Coronary artery (tissue), 2 donors: ENCODE results near the gene ZNF438.
A peak's percentile ranks its signal among the peaks of the same experiment; 100 is the strongest.

Source experiments
- DNase-seq: peaks from one replicate; pipeline ENCODE4 v3.0.0-alpha.2; 2017; ENCODE audit warnings: low spot score
- H3K27ac ChIP-seq, 2 donors: fragments of 200-600 bp; sonication (generic); one replicate each; pipeline ENCODE4 v1.5.1; 2016 to 2019
- H3K4me3 ChIP-seq: fragments of 200-600 bp; sonication (generic); 2 replicates; pipeline ENCODE4 v1.5.1; 2016; ENCODE audit warnings: mild to moderate bottlenecking, moderate library complexity
- CTCF ChIP-seq: fragments of 200-600 bp; sonication (generic); IDR thresholded peaks from one replicate; pipeline ENCODE4 v1.5.1; 2019; ENCODE audit warnings: antibody characterized with exemption

The ZNF438 gene

DNA sequence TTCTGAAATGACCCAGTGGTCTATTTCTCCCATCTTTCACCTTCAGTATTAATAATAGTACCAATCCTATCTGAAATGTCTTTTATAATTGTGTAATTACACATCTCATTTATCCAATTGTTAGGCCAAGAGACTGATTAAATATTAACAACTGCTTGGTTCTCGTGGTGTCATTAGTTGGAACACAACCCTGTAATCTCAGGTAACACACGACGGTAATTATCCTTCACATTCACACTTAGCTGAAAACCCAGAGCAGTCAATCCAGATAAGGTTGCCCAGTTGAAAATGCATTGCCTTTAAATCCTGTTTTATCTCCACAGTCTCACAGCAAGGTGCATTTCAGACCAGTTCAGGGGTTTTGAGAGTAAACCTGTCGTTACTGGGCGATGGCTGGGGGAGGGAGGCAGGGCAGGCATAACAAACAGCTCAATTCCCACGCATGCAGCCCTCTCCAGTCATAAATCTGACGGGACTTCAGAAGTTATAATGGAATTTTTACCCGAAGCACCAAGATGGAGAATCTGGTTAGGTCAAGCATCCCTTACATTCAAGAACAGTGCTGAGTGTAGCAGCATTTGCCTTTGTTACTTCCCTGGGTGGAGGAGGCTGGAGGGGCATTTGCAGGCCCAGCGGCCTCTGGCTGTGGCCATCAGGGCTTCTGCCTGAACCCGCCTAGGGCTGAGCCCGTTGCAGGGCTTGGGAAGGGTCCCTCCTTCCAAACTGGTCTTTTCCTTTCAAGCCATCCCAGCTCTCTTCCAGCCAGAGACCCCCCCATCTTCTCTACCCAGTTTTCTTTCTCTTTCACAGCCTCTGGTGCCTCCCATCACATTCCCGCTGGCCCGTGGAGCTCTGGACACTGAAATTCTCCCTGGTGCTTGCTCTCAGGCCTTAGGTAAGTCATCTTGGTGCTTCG lies 201.1 kb downstream of the ZNF438 start:
- no peak for DNase-seq
- no peak overlapping the region for H3K4me3 ChIP-seq
- TF ChIP-seq CTCF: no peak
- H3K27ac ChIP-seq: no peak overlapping the region

DNA sequence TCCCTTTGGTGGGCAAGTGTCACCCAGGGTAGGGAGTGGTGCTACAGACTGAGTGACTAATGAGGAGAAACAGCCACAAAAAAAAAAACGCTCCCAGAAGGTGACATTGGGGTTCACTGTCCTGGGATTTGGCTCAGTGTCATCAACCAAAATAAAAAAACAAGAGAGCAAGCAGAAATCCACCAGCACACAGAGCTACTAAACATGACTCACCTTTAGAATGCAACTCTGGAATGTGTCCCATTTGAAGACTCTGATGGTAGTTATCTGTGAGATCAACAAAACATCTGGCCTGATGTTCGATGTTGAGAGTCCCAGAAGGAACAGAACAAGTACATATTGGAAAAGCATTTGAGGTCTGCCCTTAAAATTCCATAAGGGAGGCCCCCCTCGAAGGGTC lies 201.8 kb downstream of the ZNF438 start:
- TF ChIP-seq CTCF: no peak
- Histone ChIP-seq H3K27ac (no peak overlapping the region), H3K4me3 (no peak overlapping the region)
- no peak for DNase-seq

DNA sequence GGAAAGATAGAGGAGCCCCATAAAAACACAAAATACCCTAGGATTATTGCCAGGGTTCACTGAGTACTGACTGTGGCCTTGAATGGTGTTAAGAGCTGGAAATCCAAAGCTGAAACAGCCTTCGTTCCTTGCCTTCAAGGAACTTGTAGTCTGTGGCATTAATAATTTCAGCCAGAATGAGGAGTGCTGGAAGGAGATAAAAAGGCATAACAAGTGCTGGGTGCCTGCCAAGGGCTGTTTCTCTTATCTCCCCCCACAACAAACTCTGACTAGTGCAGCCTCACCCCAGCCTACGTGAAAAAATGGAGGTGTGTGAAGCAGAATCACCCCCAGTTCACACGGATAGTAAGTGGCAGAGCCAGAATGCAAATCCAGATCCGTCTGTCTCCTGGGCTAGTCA lies 203.0 kb downstream of the ZNF438 start:
- TF ChIP-seq CTCF: no peak
- Histone ChIP-seq H3K27ac (no peak overlapping the region), H3K4me3 (no peak overlapping the region)
- no peak for DNase-seq

DNA sequence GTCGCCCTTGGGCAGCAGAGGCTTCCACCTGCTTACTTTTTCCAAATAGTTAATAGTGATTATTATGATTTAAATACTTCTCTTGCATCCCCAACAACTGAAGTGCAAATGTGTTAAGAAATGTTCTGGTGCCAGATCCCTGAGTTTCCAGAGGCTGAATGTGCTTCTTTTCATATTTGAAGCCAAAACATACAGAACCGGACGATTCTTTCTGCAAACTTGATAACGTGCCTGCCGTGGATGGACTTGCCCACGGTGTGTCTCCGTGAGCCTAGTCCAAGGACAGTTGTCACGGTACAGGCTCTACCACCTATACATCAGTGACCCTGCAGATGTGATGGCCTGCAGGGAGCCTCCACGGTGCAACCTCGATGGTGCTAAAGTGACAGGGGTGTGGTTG lies 203.5 kb downstream of the ZNF438 start:
- peak; percentile 62 for DNase-seq

DNA sequence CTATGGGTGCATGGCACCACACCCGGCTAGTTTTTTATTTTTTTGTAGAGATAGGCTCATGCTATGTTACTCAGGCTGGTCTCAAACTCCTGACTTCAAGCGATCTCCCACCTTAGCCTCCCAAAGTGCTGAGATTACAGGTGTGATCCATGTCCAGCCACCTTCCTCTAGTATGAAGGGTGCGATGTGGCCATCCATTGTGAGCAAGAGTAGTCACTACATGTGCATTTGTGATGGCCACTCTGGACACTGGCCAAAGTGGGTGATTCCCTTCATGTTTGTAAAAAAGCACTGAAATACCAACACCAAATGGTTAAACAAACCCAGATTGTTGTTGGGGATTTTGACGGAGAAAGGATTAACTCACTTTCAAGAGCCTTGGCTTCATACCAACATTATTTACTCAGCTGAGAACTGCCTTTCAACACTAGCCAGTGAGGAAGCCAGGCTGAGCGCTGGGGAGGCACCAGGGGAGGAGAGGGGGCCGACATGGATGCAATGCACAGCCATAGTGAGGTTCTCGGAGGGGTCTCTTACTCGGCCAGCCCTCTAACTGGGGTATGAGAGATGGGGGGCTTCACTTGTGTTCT lies 204.0 kb downstream of the ZNF438 start:
- Histone ChIP-seq H3K4me3 (peak overlapping the region; percentile 22), H3K27ac (no peak overlapping the region)
- TF ChIP-seq CTCF: no peak
- DNase-seq: no peak

More for the DNA sequence above, 203.5 kb downstream of the ZNF438 start:
- Histone ChIP-seq H3K4me3 (peak overlapping the region; percentile 22), H3K27ac (no peak overlapping the region)
- TF ChIP-seq CTCF: no peak

- H3K4me3 ChIP-seq: no peak overlapping the region
- H3K27ac ChIP-seq: no peak overlapping the region
- TF ChIP-seq CTCF: no peak
- no peak for DNase-seq
Observed at GRCh38 chr10:30826679-30827078, 205.0 kb downstream of the ZNF438 start.

- DNase-seq: no peak
- no peak for TF ChIP-seq CTCF
- H3K27ac ChIP-seq: no peak overlapping the region
- H3K4me3 ChIP-seq: no peak overlapping the region
Observed at GRCh38 chr10:30825495-30825894, 206.2 kb downstream of the ZNF438 start.
